BLaER1 (cell line): ENCODE measurements around the gene GALM.
"Not testable (repeated sequence)": the region's sequence is repeated elsewhere in the genome, so short reads cannot be mapped to it uniquely, and the experiment has no call there.

Experiments used
- H3K27ac ChIP-seq: shearing (Covaris generic); formaldehyde crosslinking; 2 replicates; pipeline ENCODE4 v1.8.1; 2022
- H3K27me3 ChIP-seq: shearing (Covaris generic); formaldehyde crosslinking; 2 replicates; pipeline ENCODE4 v1.8.1; 2022
- H3K36me3 ChIP-seq: shearing (Covaris generic); formaldehyde crosslinking; 2 replicates; pipeline ENCODE4 v1.8.1; 2022
- H3K4me1 ChIP-seq: shearing (Covaris generic); formaldehyde crosslinking; 2 replicates; pipeline ENCODE4 v1.8.1; 2022
- H3K4me2 ChIP-seq: shearing (Covaris generic); formaldehyde crosslinking; 2 replicates; pipeline ENCODE4 v1.8.1; 2022
- H3K4me3 ChIP-seq: shearing (Covaris generic); formaldehyde crosslinking; 2 replicates; pipeline ENCODE4 v1.8.1; 2022
- H3K9ac ChIP-seq: shearing (Covaris generic); formaldehyde crosslinking; 2 replicates; pipeline ENCODE4 v1.8.1; 2022
- H3K9me3 ChIP-seq: shearing (Covaris generic); formaldehyde crosslinking; 2 replicates; pipeline ENCODE4 v1.8.1; 2022
- H4K20me1 ChIP-seq: shearing (Covaris generic); formaldehyde crosslinking; 2 replicates; pipeline ENCODE4 v1.8.1; 2022
- Cebpa-rat ChIP-seq: shearing (Covaris generic); IDR thresholded peaks from 2 replicates; pipeline ENCODE4 v1.8.1; 2022

Gene GALM

GRCh38 chr2:38708900-38709566, 43.1 kb downstream of the GALM start:
- H3K36me3 ChIP-seq = peaks cover 60% of the 10 kb centered on the region
- H4K20me1 ChIP-seq = no peaks in the 10 kb centered on the region
- no peak overlapping the region for H3K4me2 ChIP-seq
- H3K27me3 ChIP-seq = no peaks in the 10 kb centered on the region
- no peak overlapping the region for H3K4me3 ChIP-seq
- no peak overlapping the region for H3K9ac ChIP-seq
- H3K4me1 ChIP-seq = 0 out of 2 replicates have a peak, but pooled peaks cover 8% of the 10 kb centered on the region
- no peak for TF ChIP-seq Cebpa-rat
- H3K27ac ChIP-seq = no peak overlapping the region
- H3K9me3 ChIP-seq = peaks cover 8% of the 10 kb centered on the region

GRCh38 chr2:38709567-38710194, 43.8 kb downstream of the GALM start:
- Histone ChIP-seq H3K4me1 (0 out of 2 replicates have a peak, but pooled peaks cover 8% of the 10 kb centered on the region), H3K4me2 (no peak overlapping the region), H4K20me1 (no peaks in the 10 kb centered on the region), H3K27me3 (no peaks in the 10 kb centered on the region), H3K27ac (no peak overlapping the region), H3K4me3 (no peak overlapping the region), H3K9ac (no peak overlapping the region), H3K9me3 (peaks cover 8% of the 10 kb centered on the region), H3K36me3 (peaks cover 54% of the 10 kb centered on the region)
- TF ChIP-seq Cebpa-rat = no peak

DNA sequence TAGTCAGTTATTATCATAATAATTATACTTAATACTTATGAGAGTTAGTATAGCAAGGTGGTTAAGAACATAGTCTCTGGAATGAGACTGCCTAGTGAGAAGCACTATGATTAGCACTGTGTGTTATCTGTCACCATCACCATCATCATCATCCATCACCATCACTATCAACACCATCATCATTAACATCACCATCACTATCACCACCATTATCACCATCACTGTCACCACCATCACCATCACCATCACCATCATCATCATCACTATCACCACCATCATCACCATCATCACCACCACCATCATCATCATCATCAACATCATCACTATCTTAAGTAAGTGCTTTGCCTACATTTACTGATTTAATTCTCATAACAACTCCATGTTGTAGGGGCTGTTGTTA, 45.6 kb downstream of the GALM start:
- Histone ChIP-seq H3K4me3 (no peak overlapping the region), H3K4me1 (0 out of 2 replicates have a peak, but pooled peaks cover 8% of the 10 kb centered on the region), H3K4me2 (no peak overlapping the region), H3K36me3 (peaks cover 53% of the 10 kb centered on the region), H4K20me1 (no peaks in the 10 kb centered on the region), H3K9ac (no peak overlapping the region), H3K27me3 (no peaks in the 10 kb centered on the region), H3K27ac (no peak overlapping the region), H3K9me3 (peaks cover 8% of the 10 kb centered on the region)
- TF ChIP-seq Cebpa-rat = no peak

DNA sequence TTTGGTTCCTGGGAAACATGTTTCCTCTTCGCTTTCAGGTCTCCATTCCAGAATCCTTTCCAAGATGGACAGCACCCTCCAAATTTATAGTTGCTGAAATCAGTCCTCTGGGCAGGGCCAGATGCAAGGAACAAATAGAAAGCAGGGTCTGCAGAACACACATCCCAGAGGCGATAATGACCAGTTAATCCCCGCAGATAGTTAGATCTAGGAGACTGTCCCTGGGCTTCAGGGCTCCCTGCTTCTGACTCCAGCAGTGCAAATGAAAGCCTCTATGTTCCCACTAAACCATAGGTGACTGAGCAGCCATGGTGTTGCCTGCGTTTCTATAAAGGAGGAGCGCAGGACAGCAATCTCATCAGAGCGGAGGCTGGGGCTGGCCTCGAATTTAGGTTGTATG, 46.5 kb downstream of the GALM start:
- no peak overlapping the region for H3K9ac ChIP-seq
- no peak for TF ChIP-seq Cebpa-rat
- H3K27ac ChIP-seq = no peak overlapping the region
- no peak overlapping the region for H3K4me3 ChIP-seq
- H3K36me3 ChIP-seq = peaks cover 56% of the 10 kb centered on the region
- H3K9me3 ChIP-seq = peaks cover 8% of the 10 kb centered on the region
- no peaks in the 10 kb centered on the region for H4K20me1 ChIP-seq
- no peak overlapping the region for H3K4me2 ChIP-seq
- H3K27me3 ChIP-seq = no peaks in the 10 kb centered on the region
- H3K4me1 ChIP-seq = 0 out of 2 replicates have a peak, but pooled peaks cover 8% of the 10 kb centered on the region

- Histone ChIP-seq H3K36me3 (peaks cover 61% of the 10 kb centered on the region), H3K27me3 (no peaks in the 10 kb centered on the region)
- no peak for TF ChIP-seq Cebpa-rat
Measured at GRCh38 chr2:38712871-38713270, 47.0 kb downstream of the GALM start.

GRCh38 chr2:38713338-38713737, 47.4 kb downstream of the GALM start:
- Histone ChIP-seq H3K4me3 (no peak overlapping the region), H3K36me3 (peaks cover 64% of the 10 kb centered on the region), H3K9me3 (peaks cover 8% of the 10 kb centered on the region), H3K9ac (no peak overlapping the region), H3K27ac (no peak overlapping the region), H3K27me3 (no peaks in the 10 kb centered on the region), H3K4me1 (0 out of 2 replicates have a peak, but pooled peaks cover 8% of the 10 kb centered on the region), H4K20me1 (no peaks in the 10 kb centered on the region), H3K4me2 (no peak overlapping the region)
- TF ChIP-seq Cebpa-rat = no peak

More at GRCh38 chr2:38712871-38713270, 47.0 kb downstream of the GALM start:
- Histone ChIP-seq H4K20me1 (no peaks in the 10 kb centered on the region), H3K4me1 (0 out of 2 replicates have a peak, but pooled peaks cover 8% of the 10 kb centered on the region), H3K4me2 (no peak overlapping the region), H3K9me3 (peaks cover 8% of the 10 kb centered on the region), H3K4me3 (no peak overlapping the region), H3K9ac (no peak overlapping the region), H3K27ac (no peak overlapping the region)

DNA sequence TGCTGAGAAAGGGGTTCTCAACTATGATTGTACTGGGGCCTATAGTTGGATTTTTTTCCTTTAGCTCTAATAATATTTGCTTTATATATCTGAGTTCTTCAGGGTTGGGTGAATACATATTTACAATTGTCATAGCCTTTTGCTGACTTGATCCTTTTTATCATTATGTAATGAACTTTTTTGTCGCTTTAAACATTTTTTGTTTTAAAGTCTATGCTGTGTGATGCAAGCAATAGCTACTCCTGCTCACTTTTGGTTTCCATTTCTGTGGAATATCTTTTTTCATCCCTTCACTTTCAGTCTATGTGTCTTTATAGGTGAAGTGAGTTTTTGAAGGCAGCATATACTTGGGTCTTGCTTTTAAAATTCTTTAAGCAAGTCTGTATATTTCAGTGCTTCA, 49.0 kb downstream of the GALM start:
- not testable (repeated sequence) for H3K27ac ChIP-seq, H3K9ac ChIP-seq, H3K4me3 ChIP-seq, H4K20me1 ChIP-seq, H3K27me3 ChIP-seq, H3K4me1 ChIP-seq, H3K4me2 ChIP-seq
- H3K9me3 ChIP-seq = peaks cover 22% of the 10 kb centered on the region
- peaks cover 74% of the 10 kb centered on the region for H3K36me3 ChIP-seq

DNA sequence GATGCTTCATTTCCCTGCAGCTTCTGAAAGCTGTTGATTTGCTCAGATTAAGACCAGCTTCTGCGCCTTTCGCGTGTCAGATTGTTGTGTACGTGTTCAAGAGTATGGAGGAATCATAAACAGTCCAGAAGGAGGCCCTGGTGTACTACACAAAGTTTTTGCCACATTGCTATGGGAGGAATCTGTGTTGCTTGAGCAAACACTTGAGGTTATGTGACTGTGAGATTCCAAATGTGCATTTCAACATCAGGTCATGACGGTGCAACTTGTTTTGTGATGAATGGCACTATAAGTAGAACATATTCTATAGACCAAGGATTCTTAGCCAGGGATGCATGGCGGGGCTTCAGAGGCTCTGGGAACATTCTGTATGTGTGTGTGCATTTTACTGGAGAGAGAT, 50.3 kb downstream of the GALM start:
- no peak for TF ChIP-seq Cebpa-rat
- no peak overlapping the region for H3K4me2 ChIP-seq
- H3K9ac ChIP-seq = no peak overlapping the region
- peaks cover 15% of the 10 kb centered on the region for H3K4me1 ChIP-seq
- H3K9me3 ChIP-seq = peaks cover 24% of the 10 kb centered on the region
- no peak overlapping the region for H3K4me3 ChIP-seq
- H4K20me1 ChIP-seq = no peaks in the 10 kb centered on the region
- no peak overlapping the region for H3K27ac ChIP-seq
- no peaks in the 10 kb centered on the region for H3K27me3 ChIP-seq
- H3K36me3 ChIP-seq = peaks cover 66% of the 10 kb centered on the region

GRCh38 chr2:38718601-38719000, 52.7 kb downstream of the GALM start:
- H3K9ac ChIP-seq = no peak overlapping the region
- H3K4me3 ChIP-seq = no peak overlapping the region
- H3K36me3 ChIP-seq = peaks cover 43% of the 10 kb centered on the region
- H3K4me2 ChIP-seq = no peak overlapping the region
- H3K27ac ChIP-seq = no peak overlapping the region
- peaks cover 19% of the 10 kb centered on the region for H3K9me3 ChIP-seq
- TF ChIP-seq Cebpa-rat = no peak
- peaks cover 39% of the 10 kb centered on the region for H3K4me1 ChIP-seq
- no peaks in the 10 kb centered on the region for H3K27me3 ChIP-seq
- H4K20me1 ChIP-seq = peaks cover 14% of the 10 kb centered on the region; the same call in 1 of the 2 replicates

GRCh38 chr2:38719706-38720105, 53.8 kb downstream of the GALM start:
- no peak overlapping the region for H3K4me3 ChIP-seq
- peaks cover 40% of the 10 kb centered on the region for H3K4me1 ChIP-seq
- H3K27ac ChIP-seq = no peak overlapping the region
- no peaks in the 10 kb centered on the region for H3K27me3 ChIP-seq
- peaks cover 14% of the 10 kb centered on the region; the same call in 1 of the 2 replicates for H4K20me1 ChIP-seq
- H3K9ac ChIP-seq = no peak overlapping the region
- TF ChIP-seq Cebpa-rat = no peak
- no peak overlapping the region for H3K4me2 ChIP-seq
- H3K9me3 ChIP-seq = peaks cover 19% of the 10 kb centered on the region
- peaks cover 41% of the 10 kb centered on the region for H3K36me3 ChIP-seq
